ENCODE measurements around the gene PLS1. TPM values are rescaled to one million over a fixed set of nuclear protein-coding genes. Genes with fewer than 3 reads are reported as not detected.

PLS1 gene
- total RNA-seq, 1 experiment from 2014 or later: 53.8 TPM

DNA sequence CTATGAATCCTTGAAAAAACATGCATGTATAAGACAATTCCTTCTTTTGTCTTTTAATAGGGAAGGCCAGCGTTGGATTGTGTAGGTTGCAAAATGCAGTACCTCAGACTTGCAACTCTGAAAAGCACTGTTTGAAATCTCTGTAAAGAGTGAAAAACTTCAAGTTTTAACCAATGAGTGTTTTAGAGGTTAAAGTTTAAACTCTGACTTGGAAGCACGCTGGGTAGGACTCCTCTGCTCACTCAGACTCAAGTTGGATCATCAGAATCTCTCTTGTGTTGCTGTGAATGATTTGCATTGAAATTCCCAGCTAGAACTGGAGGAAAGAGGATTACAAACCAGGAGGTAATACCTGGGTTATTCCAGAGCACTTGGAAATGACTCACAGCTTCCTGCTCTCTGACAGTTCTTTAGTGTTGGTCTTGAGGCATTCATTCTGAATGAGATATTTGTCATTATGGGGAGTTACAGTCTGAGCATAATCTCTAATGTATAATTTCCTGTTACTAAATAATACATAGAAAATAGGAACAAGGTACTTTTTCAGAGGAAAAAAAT, 49.1 kb downstream of the PLS1 start:
- Histone ChIP-seq H3K36me3 (ENCODE audit: low read depth) (0 out of 2 replicates have a peak, but pooled peaks cover 3% of the 10 kb centered on the region), H3K9me3 (ENCODE audit: insufficient read depth, low read depth) (no peaks in the 10 kb centered on the region), H3F3A (ENCODE audit: insufficient read depth, low read depth) (peaks cover 10% of the 10 kb centered on the region; the same call in 1 of the 2 replicates), H3K27me3 (ENCODE audit: insufficient read depth, low read depth) (no peaks in the 10 kb centered on the region), H3K4me2 (peak overlapping the region; percentile 37), H2AFZ (no peak overlapping the region), H4K20me1 (ENCODE audit: insufficient read depth) (no peaks in the 10 kb centered on the region), H3K27ac (peak overlapping the region; percentile 57), H3K4me3 (no peak overlapping the region), H3K4me1 (replicated peaks; ENCODE audit: insufficient read depth) (peaks cover 26% of the 10 kb centered on the region), H3K9me2 (ENCODE audit: insufficient read depth) (no peaks in the 10 kb centered on the region), H3K79me2 (ENCODE audit: low read depth) (peaks cover 14% of the 10 kb centered on the region; the same call in 1 of the 2 replicates)
- ChIA-PET POLR2A (ENCODE audit: unreplicated experiment) (no interaction called here), CTCF (interaction anchor here (0.7 kb wide), 1 partner anchor 41 kb away, joined by 3 read pairs; no protein-coding TSS in a partner anchor)
- BruUV-seq (replicated peaks): no TSS peak
- TF ChIP-seq, protein P1, sequence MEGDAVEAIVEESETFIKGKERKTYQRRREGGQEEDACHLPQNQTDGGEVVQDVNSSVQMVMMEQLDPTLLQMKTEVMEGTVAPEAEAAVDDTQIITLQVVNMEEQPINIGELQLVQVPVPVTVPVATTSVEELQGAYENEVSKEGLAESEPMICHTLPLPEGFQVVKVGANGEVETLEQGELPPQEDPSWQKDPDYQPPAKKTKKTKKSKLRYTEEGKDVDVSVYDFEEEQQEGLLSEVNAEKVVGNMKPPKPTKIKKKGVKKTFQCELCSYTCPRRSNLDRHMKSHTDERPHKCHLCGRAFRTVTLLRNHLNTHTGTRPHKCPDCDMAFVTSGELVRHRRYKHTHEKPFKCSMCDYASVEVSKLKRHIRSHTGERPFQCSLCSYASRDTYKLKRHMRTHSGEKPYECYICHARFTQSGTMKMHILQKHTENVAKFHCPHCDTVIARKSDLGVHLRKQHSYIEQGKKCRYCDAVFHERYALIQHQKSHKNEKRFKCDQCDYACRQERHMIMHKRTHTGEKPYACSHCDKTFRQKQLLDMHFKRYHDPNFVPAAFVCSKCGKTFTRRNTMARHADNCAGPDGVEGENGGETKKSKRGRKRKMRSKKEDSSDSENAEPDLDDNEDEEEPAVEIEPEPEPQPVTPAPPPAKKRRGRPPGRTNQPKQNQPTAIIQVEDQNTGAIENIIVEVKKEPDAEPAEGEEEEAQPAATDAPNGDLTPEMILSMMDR (conservative IDR thresholded peaks at IDR 0.05): no peak
- no peak for TF ChIP-seq EZH2 (IDR thresholded peaks at IDR 0.05; ENCODE audit: low read depth)
- DNase-seq: peak; percentile 10 to 74
- intact Hi-C loops (cut with micrococcal nuclease; ENCODE audit: unreplicated experiment): no loop called here

DNA sequence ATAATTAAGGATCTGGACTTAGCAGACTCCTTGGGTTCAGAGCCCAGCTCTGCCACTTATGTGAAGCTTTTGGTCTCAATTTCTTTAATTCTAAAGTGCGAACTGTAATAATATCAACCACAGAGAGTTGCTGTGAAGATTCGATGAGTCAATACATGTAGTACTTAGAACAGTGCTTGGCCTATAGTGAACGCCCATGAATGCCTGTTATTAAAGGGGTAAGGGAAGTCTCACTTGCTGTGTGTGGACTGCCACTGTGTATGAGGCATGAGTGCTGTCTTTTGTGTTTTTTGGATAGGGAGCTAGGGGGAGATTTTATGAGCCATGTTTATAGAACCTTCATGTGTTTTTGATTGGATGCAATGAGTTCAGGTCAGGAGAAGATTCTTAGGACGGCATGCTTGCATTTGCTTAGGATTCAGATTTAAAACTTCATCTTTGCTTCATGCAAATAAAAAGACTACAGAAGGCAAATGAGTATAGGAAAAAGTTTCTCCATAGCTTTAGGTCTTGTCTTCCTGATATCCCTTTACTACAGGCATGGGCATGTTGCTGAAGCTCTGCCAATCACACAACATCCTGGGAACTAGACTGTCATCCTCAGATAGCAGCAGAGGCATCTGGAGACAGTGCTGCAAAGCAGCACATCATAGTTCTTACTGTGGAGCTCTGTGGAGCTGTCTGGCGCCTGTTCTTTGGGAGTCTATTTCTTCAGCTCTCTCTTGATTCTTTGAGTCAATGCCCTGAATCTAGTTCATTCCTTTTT, 50.0 kb downstream of the PLS1 start:
- ChIA-PET CTCF (no interaction called here), POLR2A (ENCODE audit: unreplicated experiment) (no interaction called here)
- no TSS peak for BruUV-seq (replicated peaks)
- intact Hi-C loops (cut with micrococcal nuclease; ENCODE audit: unreplicated experiment): no loop called here
- TF ChIP-seq EZH2 (IDR thresholded peaks at IDR 0.05; ENCODE audit: low read depth): no peak
- TF ChIP-seq, protein P1 (conservative IDR thresholded peaks at IDR 0.05): no peak
- no peak overlapping the region; the same call in 1 of the 2 replicates for H3K4me2 ChIP-seq
- no peaks in the 10 kb centered on the region for H4K20me1 ChIP-seq (ENCODE audit: insufficient read depth)
- peaks cover 26% of the 10 kb centered on the region for H3K4me1 ChIP-seq (replicated peaks; ENCODE audit: insufficient read depth)
- no peak overlapping the region for H3K4me3 ChIP-seq
- no peaks in the 10 kb centered on the region for H3K9me2 ChIP-seq (ENCODE audit: insufficient read depth)
- H3K27ac ChIP-seq: no peak overlapping the region
- no peaks in the 10 kb centered on the region for H3K9me3 ChIP-seq (ENCODE audit: insufficient read depth, low read depth)
- H3K36me3 ChIP-seq (ENCODE audit: low read depth): 0 out of 2 replicates have a peak, but pooled peaks cover 3% of the 10 kb centered on the region
- peaks cover 10% of the 10 kb centered on the region; the same call in 1 of the 2 replicates for H3F3A ChIP-seq (ENCODE audit: insufficient read depth, low read depth)
- DNase-seq: no peak
- no peaks in the 10 kb centered on the region for H3K27me3 ChIP-seq (ENCODE audit: insufficient read depth, low read depth)
- H2AFZ ChIP-seq: no peak overlapping the region
- peaks cover 14% of the 10 kb centered on the region; the same call in 1 of the 2 replicates for H3K79me2 ChIP-seq (ENCODE audit: low read depth)

DNA sequence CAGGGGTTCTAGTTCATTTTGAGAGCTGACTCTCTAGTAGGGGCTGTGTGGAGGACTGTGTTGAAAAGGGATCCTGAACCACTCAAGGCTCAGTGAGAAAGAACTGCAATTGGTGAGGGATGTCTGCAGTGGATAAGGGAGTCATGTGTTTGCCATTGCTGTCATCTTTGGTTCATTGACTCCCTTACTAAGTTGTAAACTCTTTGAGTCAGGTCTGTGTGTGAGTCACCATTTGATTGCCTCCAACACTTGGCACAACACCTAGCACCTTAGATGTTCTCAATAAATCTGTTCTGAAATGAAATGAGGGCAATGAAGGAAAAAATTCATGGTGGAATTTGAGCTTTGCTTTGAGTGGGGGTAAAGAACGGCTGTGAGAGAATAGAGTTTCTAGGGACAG, 51.7 kb downstream of the PLS1 start:
- peaks cover 16% of the 10 kb centered on the region; the same call in 1 of the 2 replicates for H3K79me2 ChIP-seq (ENCODE audit: low read depth)
- ChIA-PET CTCF (no interaction called here), POLR2A (ENCODE audit: unreplicated experiment) (no interaction called here)
- no peak overlapping the region for H2AFZ ChIP-seq
- TF ChIP-seq, protein P1 (conservative IDR thresholded peaks at IDR 0.05): no peak
- no peak for TF ChIP-seq EZH2 (IDR thresholded peaks at IDR 0.05; ENCODE audit: low read depth)
- H3K4me1 ChIP-seq (replicated peaks; ENCODE audit: insufficient read depth): peaks cover 26% of the 10 kb centered on the region
- no peaks in the 10 kb centered on the region for H4K20me1 ChIP-seq (ENCODE audit: insufficient read depth)
- BruUV-seq (replicated peaks): no TSS peak
- H3K27ac ChIP-seq: no peak overlapping the region
- peaks cover 10% of the 10 kb centered on the region; the same call in 1 of the 2 replicates for H3F3A ChIP-seq (ENCODE audit: insufficient read depth, low read depth)
- H3K9me3 ChIP-seq (ENCODE audit: insufficient read depth, low read depth): no peaks in the 10 kb centered on the region
- intact Hi-C loops (cut with micrococcal nuclease; ENCODE audit: unreplicated experiment): no loop called here
- H3K27me3 ChIP-seq (ENCODE audit: insufficient read depth, low read depth): no peaks in the 10 kb centered on the region
- 0 out of 2 replicates have a peak, but pooled peaks cover 3% of the 10 kb centered on the region for H3K36me3 ChIP-seq (ENCODE audit: low read depth)
- H3K4me2 ChIP-seq: no peak overlapping the region
- no peaks in the 10 kb centered on the region for H3K9me2 ChIP-seq (ENCODE audit: insufficient read depth)
- H3K4me3 ChIP-seq: no peak overlapping the region
- peak in 1 of 2 experiments; percentile 58 for DNase-seq

Data from PC-9 (cell line).